Caco-2 (cell line): ENCODE measurements around the gene ANKRD28. TPM values are rescaled to one million over a fixed set of nuclear protein-coding genes. Genes with fewer than 3 reads are reported as not detected.

Experiments
- BruUV-seq: library from RNA; stranded (reverse); fragments of 400-500 nt; replicated peaks from 2 replicates; lab custom pipeline; 2021; lab: Mats Ljungman, UMichigan
- CTCF ChIA-PET: fragments of 300-600 bp; sonication (Branson Sonifier 250); formaldehyde crosslinking; loops from one replicate; lab custom pipeline; 2022; ENCODE audit warnings: antibody characterized with exemption; lab: Charles Lee
- POLR2A ChIA-PET: fragments of 300-600 bp; sonication (Branson Sonifier 250); formaldehyde crosslinking; loops from one replicate; lab custom pipeline; 2022; ENCODE audit warnings: antibody characterized with exemption; lab: Charles Lee
- DNase-seq, 2 experiments: peaks; one replicate each; pipeline versions ENCODE4 v3.0.0 to v3.0.0-alpha.2; 2020 to 2022
- H3K27me3 ChIP-seq: replicated peaks from 2 replicates; pipeline ENCODE4 v1.6.0; 2011; ENCODE audit warnings: low read length; ENCODE audit not compliant: control insufficient read depth, insufficient read depth
- H3K36me3 ChIP-seq: 2 replicates; pipeline ENCODE4 v1.5.1; 2011; ENCODE audit warnings: low read length; ENCODE audit not compliant: control insufficient read depth, insufficient read depth
- H3K4me1 ChIP-seq: fragments of 250-450 bp; sonication (Bioruptor Pico); 2 replicates; pipeline ENCODE4 v1.5.1; 2020; ENCODE audit warnings: mild to moderate bottlenecking
- H3K4me3 ChIP-seq: 2 replicates; pipeline ENCODE4 v1.5.1; 2011; ENCODE audit warnings: low read depth, mild to moderate bottlenecking, control low read depth, low read length
- H3K9me3 ChIP-seq: fragments of 250-450 bp; sonication (Bioruptor Pico); 2 replicates; pipeline ENCODE4 v1.5.1; 2020; ENCODE audit warnings: mild to moderate bottlenecking, moderate library complexity
- H3K27ac Mint-ChIP-seq: one replicate; pipeline ENCODE4 v1.8.0; 2022; ENCODE audit warnings: mixed read lengths; ENCODE audit not compliant: unreplicated experiment
- H3K27me3 Mint-ChIP-seq: one replicate; pipeline ENCODE4 v1.8.0; 2022; ENCODE audit warnings: mixed read lengths; ENCODE audit not compliant: insufficient read depth, unreplicated experiment
- H3K36me3 Mint-ChIP-seq: one replicate; pipeline ENCODE4 v1.8.0; 2022; ENCODE audit warnings: mild to moderate bottlenecking, mixed read lengths; ENCODE audit not compliant: insufficient read depth, unreplicated experiment
- H3K4me1 Mint-ChIP-seq: one replicate; pipeline ENCODE4 v1.8.0; 2022; ENCODE audit warnings: low read depth, mixed read lengths; ENCODE audit not compliant: unreplicated experiment
- H3K4me3 Mint-ChIP-seq: one replicate; pipeline ENCODE4 v1.8.0; 2022; ENCODE audit warnings: mild to moderate bottlenecking, moderate library complexity, mixed read lengths; ENCODE audit not compliant: unreplicated experiment
- H3K9me3 Mint-ChIP-seq: one replicate; pipeline ENCODE4 v1.8.0; 2022; ENCODE audit warnings: mixed read lengths; ENCODE audit not compliant: unreplicated experiment
- intact Hi-C: fragments of 100-400 bp; cut with micrococcal nuclease; formaldehyde crosslinking; loops from one replicate; pipeline ENCODE4 v1.10.0; 2022; ENCODE audit not compliant: unreplicated experiment
- total RNA-seq: library from RNA; stranded (reverse); gene quantifications from 2 replicates; pipeline ENCODE4 v1.2.3, GENCODE V29; 2022
- TF ChIP-seq, protein P1 (sequence below), 2 experiments: fragments of 200-600 bp in 1 of 2; IDR thresholded peaks; 1 replicate in 1 of 2; 2 replicates in 1 of 2; pipeline versions ENCODE4 v1.5.1 to v1.8.0; 2011 to 2022; ENCODE audit warnings: antibody characterized with exemption in 1 of 2, control low read depth in 1 of 2, inconsistent platforms in 1 of 2, low read depth in 1 of 2, low read length in 1 of 2, mild to moderate bottlenecking in 1 of 2, moderate library complexity in 1 of 2; ENCODE audit not compliant: insufficient read depth in 1 of 2, severe bottlenecking in 1 of 2, unreplicated experiment in 1 of 2

Gene ANKRD28
- total RNA-seq, 1 experiment from 2014 or later: 37.2 TPM

DNA sequence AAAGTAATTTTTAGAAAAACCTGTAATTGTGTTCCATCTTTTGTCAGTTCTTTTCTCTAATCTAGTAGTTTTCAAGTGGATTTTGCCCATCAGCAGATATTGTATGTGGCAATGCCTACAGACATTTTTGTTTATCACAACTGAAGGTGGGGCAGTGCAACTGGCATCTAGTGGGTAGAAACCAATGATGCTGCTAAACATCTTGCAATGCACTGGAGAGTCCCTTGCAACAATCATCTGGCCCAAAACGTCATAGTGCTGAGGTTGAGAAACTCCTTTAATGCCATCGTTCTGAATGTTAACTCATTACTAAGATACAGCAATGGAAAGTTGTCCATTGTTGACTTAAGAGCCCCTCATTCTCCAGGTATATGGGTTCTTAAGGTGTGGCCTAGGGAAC is 116.1 kb downstream of the ANKRD28 start:
- CTCF ChIA-PET: no interaction called here
- H3K27me3 ChIP-seq: no peaks in the 10 kb centered on the region
- intact Hi-C loops: no loop called here
- DNase-seq: no peak
- no peaks in the 10 kb centered on the region for H3K9me3 ChIP-seq
- no peaks in the 10 kb centered on the region for H3K4me1 ChIP-seq
- POLR2A ChIA-PET: no interaction called here
- TF ChIP-seq, protein P1, sequence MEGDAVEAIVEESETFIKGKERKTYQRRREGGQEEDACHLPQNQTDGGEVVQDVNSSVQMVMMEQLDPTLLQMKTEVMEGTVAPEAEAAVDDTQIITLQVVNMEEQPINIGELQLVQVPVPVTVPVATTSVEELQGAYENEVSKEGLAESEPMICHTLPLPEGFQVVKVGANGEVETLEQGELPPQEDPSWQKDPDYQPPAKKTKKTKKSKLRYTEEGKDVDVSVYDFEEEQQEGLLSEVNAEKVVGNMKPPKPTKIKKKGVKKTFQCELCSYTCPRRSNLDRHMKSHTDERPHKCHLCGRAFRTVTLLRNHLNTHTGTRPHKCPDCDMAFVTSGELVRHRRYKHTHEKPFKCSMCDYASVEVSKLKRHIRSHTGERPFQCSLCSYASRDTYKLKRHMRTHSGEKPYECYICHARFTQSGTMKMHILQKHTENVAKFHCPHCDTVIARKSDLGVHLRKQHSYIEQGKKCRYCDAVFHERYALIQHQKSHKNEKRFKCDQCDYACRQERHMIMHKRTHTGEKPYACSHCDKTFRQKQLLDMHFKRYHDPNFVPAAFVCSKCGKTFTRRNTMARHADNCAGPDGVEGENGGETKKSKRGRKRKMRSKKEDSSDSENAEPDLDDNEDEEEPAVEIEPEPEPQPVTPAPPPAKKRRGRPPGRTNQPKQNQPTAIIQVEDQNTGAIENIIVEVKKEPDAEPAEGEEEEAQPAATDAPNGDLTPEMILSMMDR (IDR thresholded peaks at IDR 0.05; ENCODE audit: insufficient read depth in 1 of 2, low read depth in 1 of 2, low read length in 1 of 2, severe bottlenecking in 1 of 2, unreplicated experiment in 1 of 2): no peak
- Mint-ChIP-seq H3K36me3 (peaks cover 19% of the 10 kb centered on the region), H3K4me3 (no peak overlapping the region), H3K4me1 (no peaks in the 10 kb centered on the region), H3K9me3 (no peaks in the 10 kb centered on the region), H3K27me3 (no peaks in the 10 kb centered on the region), H3K27ac (no peak overlapping the region)
- no peak overlapping the region for H3K4me3 ChIP-seq
- peaks cover 1% of the 10 kb centered on the region for H3K36me3 ChIP-seq
- BruUV-seq: no TSS peak

DNA sequence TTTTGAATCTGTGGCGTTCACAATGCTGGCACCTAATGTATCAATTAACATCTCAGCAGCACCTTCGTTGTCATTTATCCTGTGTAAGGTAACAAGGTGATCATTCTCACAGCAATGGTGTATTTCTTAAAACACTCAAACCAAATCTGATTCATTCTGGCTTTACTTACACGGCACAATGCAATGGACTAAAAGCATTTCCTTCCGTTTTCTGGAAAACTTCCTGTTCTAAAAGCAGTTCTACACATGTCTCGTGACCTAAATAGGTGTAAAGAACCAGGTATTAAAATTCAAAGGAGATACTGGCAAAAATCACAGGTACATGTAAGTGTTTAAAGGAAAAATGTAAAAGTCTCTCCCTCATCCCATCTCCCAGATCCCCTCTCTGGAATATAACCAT is 118.5 kb downstream of the ANKRD28 start:
- no peaks in the 10 kb centered on the region for H3K9me3 Mint-ChIP-seq
- no peak overlapping the region for H3K27ac Mint-ChIP-seq

DNA sequence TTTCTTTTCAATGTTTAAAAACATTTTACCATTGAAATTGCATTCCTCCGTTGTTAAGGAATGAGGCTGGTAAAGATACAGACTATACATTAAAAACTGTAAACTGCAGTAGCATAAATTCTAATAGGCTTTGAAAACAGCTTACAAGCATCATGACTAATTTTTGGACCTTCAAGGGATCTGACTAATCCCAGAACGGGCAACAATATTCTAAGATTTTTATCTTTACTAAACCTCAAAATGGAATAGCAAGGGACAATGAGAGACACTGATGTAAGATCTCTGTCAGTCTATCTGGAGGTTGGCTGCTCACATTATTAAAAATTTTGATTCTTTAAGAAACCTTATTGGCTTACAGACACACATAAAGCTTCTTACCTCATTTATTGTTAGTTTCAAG is 121.5 kb downstream of the ANKRD28 start:
- no peaks in the 10 kb centered on the region for H3K4me1 Mint-ChIP-seq
- intact Hi-C loops: no loop called here
- H3K27ac Mint-ChIP-seq: no peak overlapping the region
- no TSS peak for BruUV-seq
- ChIA-PET CTCF (no interaction called here), POLR2A (no interaction called here)
- H3K9me3 Mint-ChIP-seq: no peaks in the 10 kb centered on the region
- DNase-seq: no peak
- Histone ChIP-seq H3K27me3 (no peaks in the 10 kb centered on the region), H3K4me1 (no peaks in the 10 kb centered on the region), H3K4me3 (no peak overlapping the region), H3K36me3 (no peaks in the 10 kb centered on the region; the same call in 1 of the 2 replicates), H3K9me3 (no peaks in the 10 kb centered on the region)
- no peaks in the 10 kb centered on the region for H3K27me3 Mint-ChIP-seq
- peaks cover 7% of the 10 kb centered on the region for H3K36me3 Mint-ChIP-seq
- no peak overlapping the region for H3K4me3 Mint-ChIP-seq
- TF ChIP-seq, protein P1 (IDR thresholded peaks at IDR 0.05; ENCODE audit: insufficient read depth in 1 of 2, low read depth in 1 of 2, low read length in 1 of 2, severe bottlenecking in 1 of 2, unreplicated experiment in 1 of 2): no peak

More for the DNA sequence above, 118.5 kb downstream of the ANKRD28 start:
- TF ChIP-seq, protein P1 (IDR thresholded peaks at IDR 0.05; ENCODE audit: insufficient read depth in 1 of 2, low read depth in 1 of 2, low read length in 1 of 2, severe bottlenecking in 1 of 2, unreplicated experiment in 1 of 2): no peak
- no peak for DNase-seq
- no TSS peak for BruUV-seq
- no peaks in the 10 kb centered on the region for H3K4me1 Mint-ChIP-seq
- CTCF ChIA-PET: no interaction called here
- Histone ChIP-seq H3K4me3 (no peak overlapping the region), H3K27me3 (no peaks in the 10 kb centered on the region), H3K9me3 (no peaks in the 10 kb centered on the region), H3K36me3 (no peaks in the 10 kb centered on the region; the same call in 1 of the 2 replicates), H3K4me1 (no peaks in the 10 kb centered on the region)
- H3K36me3 Mint-ChIP-seq: peaks cover 7% of the 10 kb centered on the region
- POLR2A ChIA-PET: no interaction called here
- no peak overlapping the region for H3K4me3 Mint-ChIP-seq
- H3K27me3 Mint-ChIP-seq: no peaks in the 10 kb centered on the region
- intact Hi-C loops: no loop called here
